Activated CD8-positive, alpha-beta memory T cell treated with anti-CD3 and anti-CD28 coated beads for 36 hours (primary cell): ENCODE results near the gene NMRK2. TPM values are rescaled to one million over a fixed set of nuclear protein-coding genes. Genes with fewer than 3 reads are reported as not detected.

Experiments
- CTCF ChIA-PET: fragments of 350-600 bp; sonication (Branson Sonifier 250); formaldehyde crosslinking; loops from one replicate; lab custom pipeline; 2021; ENCODE audit warnings: antibody characterized with exemption; lab: Charles Lee
- POLR2A ChIA-PET: fragments of 350-600 bp; sonication (Branson Sonifier 250); formaldehyde crosslinking; loops from one replicate; lab custom pipeline; 2021; ENCODE audit warnings: antibody characterized with exemption; lab: Charles Lee
- total RNA-seq, 2 experiments: library from RNA; stranded (reverse); gene quantifications; one replicate each; pipeline ENCODE4 v1.2.3, GENCODE V29; 2021

Gene NMRK2, protein sequence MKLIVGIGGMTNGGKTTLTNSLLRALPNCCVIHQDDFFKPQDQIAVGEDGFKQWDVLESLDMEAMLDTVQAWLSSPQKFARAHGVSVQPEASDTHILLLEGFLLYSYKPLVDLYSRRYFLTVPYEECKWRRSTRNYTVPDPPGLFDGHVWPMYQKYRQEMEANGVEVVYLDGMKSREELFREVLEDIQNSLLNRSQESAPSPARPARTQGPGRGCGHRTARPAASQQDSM
- total RNA-seq, result not detected

DNA sequence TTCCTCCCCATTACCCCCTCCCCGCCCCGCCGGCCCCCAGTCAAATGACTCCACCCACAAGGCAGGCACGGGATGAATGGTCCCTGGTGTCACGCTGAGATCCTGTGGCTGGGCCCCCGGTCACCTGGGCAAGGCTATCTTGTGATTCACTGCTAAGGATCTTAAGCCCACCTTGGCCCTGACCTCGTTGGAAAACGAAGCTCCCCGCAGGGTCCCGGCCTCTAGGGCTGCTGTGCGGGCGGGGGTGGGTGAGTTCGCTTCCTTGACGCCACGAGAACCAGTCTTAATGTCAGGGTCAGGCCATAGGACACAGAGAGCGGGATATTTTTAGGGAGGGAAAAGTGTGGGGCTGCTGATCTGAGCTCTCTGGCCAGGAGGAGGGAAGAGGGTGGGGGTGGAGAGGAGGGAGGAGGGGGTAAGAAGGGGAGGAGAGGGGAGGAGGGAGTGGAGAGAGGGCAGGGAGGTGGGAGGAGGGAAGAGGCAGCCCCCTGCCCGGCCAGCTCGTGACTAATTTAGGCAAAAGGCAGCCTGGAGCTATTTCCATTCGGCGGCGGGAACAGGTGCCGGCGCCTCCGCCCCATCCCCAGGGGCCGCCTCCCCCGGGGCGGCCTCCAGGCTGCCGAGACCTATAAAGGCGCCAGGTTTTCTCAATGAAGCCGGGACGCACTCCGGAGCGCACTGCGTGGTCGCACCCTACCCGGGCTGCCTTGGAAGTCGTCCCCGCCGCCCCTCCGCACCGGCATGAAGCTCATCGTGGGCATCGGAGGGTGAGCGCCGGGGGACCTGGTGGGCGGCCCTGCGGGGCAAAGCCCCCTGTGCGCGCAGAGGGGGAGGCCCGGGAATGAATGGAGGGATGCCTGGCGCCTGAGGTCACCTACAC is at the start of gene NMRK2:
Gene NMRK2 (plus strand): TSS at position 139 of the 880 bp plus-strand sequence. CDS start 603 bp downstream, at position 742.
- CTCF ChIA-PET, result interaction anchor here (0.6 to 1.1 kb wide), 2 partner anchors 212 to 278 kb away, joined by 3 to 4 read pairs; no protein-coding TSS in a partner anchor

DNA sequence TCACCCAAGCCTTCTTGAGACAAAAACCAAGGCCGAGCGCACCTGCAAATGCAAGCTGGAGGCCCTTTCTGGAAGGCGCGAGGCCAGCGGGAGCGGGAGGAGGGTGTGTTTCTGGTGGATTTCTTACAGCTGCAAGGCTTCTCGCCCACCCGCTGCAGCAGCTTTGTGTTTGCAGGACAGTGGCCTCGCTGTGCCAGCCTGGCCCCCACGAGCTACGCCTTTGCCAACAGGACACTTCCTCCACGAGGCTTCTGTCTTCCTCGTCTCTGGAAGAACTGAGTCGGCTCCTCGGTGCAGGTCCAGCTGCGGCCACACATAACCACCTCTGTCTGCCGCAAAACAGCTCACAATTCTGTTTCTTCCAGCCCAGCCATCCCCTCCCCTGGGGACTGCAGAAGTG is 42.3 kb upstream of the NMRK2 start:
- ChIA-PET CTCF (no interaction called here), POLR2A (interaction anchor here (0.6 kb wide), 1 partner anchor 67 kb away, joined by 5 read pairs; no protein-coding TSS in a partner anchor)

More for the DNA sequence above, at the start of gene NMRK2:
- POLR2A ChIA-PET, result no interaction called here

DNA sequence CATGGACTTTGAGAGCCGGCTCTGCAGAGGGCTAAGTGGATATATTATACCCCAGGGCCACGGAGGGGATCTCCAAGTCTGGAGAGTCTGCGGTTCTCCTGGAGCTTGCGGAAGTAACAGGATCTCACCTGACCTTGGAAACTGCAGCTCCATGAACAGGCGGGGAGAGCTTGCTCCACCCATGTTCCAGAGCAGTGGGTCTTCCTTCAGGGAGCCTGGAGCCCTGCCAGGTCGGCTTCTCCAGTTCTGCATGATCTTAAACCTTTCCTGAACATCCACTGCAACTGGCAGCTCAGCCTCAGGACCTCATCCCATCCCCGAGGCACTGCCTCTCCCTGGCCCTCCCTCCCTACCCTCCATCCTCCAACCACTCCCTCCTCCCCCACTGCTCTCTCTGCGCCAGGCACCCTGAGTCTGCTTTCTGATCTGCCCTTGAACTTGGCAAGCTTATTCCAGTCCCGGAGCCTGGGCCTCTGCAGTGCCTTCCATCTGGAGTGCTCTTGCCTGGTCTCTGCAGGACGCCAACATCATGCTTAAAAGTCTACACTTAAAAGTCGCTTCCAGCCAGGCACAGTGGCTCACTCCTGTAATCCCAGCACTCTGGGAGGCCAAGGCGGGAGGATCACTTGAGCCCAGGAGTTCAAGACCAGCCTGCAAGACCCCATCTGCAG is 39.2 kb upstream of the NMRK2 start:
- POLR2A ChIA-PET, result no interaction called here
- CTCF ChIA-PET, result interaction anchor here (0.7 kb wide), 2 partner anchors 9 to 85 kb away, joined by 3 to 4 read pairs; no protein-coding TSS in a partner anchor

DNA sequence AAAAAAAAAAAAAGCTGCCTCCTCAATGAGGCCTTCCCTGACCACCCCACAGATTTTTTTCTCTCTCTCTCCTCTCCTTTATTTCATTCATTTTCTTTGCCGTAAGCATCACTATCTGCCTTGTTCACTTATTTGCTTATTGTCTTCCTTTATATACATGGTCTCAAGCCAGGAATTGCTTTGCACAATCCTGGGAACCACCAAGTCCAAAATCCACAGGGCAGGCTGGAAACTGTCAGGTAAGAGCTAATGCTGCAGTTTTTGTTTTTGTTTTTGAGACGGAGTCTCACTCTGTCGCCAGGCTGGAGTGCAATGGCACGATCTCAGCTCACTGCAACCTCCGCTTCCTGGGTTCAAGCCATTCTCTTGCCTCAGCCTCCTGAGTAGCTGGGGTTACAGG is 37.9 kb upstream of the NMRK2 start:
- ChIA-PET POLR2A (interaction anchor here (0.6 kb wide), 1 partner anchor 10 kb away, joined by 4 read pairs; no protein-coding TSS in a partner anchor), CTCF (interaction anchor here (0.7 kb wide), 1 partner anchor 18 kb away, joined by 5 read pairs; no protein-coding TSS in a partner anchor)

DNA sequence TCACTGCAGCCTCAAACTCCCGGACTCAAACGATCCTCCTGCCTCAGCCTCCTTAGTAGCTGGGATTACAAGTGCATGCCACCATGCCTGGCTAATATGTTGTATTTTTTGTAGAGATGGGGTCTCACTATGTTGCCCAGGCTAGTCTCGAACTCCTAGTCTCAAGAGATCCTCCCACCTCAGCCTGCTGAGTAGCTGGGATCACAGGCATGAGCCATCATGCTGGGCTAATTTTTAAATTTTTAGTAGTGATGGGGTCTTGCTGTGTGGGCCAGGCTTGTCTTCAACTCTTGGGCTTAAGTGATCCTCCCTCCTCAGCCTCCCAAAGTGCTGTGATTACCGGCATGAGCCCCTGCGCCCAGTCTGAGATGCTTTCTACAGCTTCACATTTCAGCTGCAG is 37.1 kb upstream of the NMRK2 start:
- ChIA-PET CTCF (interaction anchor here (0.5 kb wide), 1 partner anchor 307 kb away, joined by 3 read pairs; no protein-coding TSS in a partner anchor), POLR2A (no interaction called here)

DNA sequence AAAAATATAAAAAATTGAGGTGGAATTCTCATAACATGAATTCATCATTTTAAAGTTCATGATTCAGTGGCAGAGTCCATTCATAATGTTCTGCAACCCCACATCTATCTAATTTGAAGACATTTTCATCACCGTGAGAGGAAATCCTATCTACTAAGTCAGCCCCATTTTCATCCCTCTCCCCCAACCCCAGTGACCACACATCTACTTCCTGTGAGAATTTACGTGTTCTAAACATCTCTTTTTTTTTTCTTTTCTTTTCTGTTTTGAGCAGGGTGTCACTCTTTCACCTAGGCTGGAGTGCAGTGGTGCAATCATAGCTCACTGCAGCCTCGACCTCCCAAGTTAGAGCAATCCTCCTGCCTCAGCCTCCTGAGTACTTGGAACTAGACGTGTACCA is 34.9 kb upstream of the NMRK2 start:
- ChIA-PET POLR2A (no interaction called here), CTCF (no interaction called here)

DNA sequence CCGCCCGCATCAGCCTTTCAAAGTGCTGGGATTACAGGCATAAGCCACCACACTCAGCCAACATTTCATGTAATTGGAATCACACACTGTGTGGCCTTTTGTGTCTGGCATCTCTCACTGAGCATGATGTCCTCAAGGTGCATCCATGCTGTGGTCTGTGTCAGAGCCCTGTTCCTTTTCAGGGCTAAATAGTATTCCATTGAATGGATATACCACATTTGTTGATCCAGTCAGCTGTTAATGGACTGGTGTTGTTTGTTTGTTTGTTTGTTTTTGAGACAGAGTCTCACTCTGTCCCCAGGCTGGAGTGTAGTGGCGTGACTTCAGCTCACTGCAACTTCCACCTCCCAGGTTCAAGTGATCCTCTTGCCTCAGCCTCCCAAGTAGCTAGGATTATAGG is 34.4 kb upstream of the NMRK2 start:
- ChIA-PET POLR2A (no interaction called here), CTCF (no interaction called here)

DNA sequence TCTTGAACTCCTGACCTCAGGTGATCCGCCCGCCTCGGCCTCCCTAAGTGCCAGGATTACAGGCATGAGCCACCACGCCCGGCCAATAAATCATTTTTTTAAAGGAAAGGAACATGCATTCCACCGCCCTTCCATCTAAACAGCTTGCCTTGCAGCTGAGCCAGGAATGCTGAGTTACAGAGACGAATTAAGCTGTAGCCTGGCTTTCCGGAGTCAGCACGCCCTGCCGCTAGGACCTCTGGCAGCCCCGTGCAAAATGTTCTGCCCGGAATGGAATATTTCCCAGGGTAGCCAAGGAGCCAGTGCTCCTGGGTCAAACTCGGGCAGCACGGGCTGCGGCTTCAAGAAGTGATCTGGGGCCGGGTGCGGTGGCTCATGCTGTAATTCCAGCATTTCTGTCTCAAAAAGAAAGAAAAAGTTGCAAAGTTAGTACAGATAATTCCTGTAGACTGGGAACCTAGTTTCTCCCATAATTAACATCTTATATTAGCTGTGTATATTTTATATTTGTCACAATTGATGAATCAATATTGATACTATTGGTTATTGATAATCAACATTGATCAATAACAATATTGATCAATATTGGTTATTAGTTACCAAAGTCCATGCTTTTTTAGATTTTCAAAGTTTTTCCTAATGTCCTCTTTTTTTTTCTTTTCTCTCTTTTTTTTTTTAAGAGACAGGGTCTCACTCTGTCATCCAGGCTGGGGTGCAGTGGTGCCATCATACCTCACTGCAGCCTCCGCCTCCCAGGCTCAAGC is 33.2 kb upstream of the NMRK2 start:
- POLR2A ChIA-PET, result interaction anchor here (0.7 kb wide), 1 partner anchor 51 kb away, joined by 4 read pairs; no protein-coding TSS in a partner anchor
- CTCF ChIA-PET, result no interaction called here

DNA sequence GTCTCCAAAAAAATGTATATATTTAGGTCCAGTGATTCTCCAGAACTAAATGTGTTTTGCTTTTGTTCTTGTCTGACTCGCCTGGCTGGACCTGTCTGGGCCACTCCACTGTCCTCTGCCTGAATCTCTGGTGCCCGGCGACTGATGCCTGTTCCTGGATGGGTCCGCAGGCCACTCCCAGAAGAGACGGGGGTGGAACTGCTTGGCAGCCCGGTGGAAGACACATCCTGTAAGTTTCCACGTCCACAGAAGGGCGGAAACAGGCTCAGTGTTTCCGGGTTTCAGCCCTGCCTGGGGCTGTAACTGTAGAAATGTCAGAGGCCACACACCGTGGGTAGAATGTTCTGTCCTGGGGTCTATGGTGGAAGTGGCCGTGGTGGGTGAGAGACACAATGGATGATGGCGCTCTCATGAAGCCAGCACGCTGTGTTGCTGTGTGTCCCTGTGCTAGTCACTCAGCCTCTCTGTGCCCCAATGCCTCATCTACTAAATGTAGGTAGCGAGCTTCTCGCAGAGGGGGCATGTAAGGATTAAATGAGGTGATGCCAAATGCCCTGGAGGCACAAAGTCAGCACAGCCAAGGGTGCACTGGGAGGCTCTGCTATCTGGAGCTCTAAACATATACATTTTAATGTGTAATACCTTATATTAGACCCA is 30.4 kb upstream of the NMRK2 start:
- ChIA-PET CTCF (interaction anchor here (0.6 to 1.1 kb wide), 2 partner anchors 8 to 68 kb away, joined by 4 to 5 read pairs; no protein-coding TSS in a partner anchor), POLR2A (no interaction called here)

DNA sequence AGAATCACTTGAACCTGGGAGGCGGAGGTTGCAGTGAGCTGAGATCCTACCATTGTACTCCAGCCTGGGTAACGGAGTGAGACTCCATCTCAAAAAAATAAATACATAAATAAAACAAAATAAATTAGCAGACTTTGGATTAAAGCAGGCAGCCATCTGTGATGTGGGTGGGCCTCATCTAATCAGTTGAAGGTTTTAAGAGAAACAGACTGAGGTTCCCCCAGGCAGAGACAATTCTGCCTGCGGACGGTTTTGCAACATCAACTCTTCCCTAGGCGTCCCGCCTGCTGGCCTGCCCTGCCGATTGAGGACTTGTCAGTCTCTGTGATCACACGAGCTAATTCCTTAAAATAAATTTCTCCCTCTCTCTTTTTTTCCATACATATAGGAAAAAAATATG is 28.6 kb upstream of the NMRK2 start:
- ChIA-PET CTCF (no interaction called here), POLR2A (no interaction called here)

DNA sequence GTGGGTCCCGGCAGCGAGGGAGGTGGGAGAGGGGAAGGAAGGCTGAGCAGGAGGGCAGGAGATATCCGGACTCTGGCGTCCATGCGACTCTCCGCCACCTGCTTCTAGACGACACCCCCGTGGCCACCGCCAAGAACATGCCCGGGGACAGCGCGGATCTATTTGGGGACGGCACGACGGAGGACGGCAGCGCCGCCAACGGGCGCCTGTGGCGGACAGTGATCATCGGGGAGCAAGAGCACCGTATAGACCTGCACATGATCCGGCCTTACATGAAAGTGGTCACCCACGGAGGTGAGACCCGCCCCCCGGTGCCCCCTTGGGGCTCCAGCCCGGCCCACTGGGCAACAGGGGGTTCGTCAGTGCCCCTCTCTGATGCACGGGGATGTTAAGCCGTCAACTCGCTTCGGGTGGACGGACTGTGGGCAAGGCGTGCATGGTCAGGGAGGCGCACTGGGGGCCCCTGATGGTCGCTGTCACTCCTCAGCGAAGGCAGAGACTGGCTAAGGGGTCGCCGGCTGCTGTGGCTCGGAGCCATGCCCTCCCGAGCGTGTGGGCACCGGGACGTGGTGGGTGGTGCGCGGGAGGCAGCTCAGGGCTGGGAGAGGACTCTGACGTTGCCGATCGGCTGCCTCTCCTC is 25.1 kb upstream of the NMRK2 start:
- ChIA-PET CTCF (no interaction called here), POLR2A (no interaction called here)

DNA sequence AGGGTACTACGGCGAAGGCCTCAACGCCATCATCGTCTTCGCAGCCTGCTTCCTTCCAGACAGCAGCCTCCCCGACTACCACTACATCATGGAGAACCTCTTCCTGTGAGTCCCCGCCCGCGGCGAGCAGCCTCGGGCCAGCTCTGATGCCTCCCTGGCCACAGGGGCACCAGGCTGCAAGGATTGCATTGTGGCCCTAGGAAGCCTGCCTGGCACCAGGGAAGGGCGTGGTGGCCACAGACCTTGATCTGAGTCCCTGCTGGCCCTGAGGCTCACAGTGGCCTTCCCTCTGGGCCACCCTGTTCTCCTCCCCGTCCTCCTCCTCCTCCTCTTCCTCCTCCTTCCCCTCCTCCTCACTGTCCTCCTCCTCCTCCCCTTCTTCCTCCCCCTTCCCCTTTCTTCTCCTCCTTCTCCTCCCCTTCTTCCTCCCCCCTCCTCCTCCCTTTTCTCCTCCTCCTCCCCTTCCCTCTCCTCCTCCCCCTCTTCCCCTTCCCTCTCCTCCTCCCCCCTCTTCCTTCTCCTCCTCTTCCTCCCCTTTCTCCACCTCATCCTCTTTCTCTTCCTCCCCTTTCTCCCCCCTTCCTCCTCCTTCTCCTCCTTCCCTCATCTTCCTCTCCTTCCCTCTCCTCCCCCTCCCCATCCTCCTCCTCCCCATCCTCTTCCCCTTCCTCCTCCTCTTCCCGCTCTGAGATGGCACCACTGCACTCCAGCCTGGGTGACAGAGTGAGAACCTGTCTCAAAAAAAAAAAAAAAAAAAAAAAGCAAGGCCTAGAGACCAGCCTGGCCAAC is 24.4 kb upstream of the NMRK2 start:
- POLR2A ChIA-PET, result no interaction called here
- CTCF ChIA-PET, result no interaction called here

DNA sequence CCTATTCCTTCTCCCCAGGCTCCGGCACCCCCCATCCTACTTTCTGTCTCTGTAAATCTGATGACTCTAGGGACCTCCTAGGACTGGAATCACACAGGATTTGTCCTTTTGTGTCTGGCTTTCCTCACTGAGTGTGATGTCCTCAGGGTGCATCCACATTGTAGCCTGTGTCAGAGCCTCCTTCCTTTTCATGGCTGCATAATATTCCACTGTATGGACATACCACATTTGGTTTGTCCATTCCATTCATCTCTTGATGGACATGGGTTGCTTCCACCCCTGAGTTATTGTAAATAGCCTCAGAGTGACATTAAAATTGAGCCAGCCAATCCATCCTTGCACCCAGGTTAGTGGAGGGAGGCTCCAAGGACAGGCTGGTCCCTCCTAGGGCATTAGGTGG is 22.8 kb upstream of the NMRK2 start:
- ChIA-PET POLR2A (no interaction called here), CTCF (no interaction called here)

DNA sequence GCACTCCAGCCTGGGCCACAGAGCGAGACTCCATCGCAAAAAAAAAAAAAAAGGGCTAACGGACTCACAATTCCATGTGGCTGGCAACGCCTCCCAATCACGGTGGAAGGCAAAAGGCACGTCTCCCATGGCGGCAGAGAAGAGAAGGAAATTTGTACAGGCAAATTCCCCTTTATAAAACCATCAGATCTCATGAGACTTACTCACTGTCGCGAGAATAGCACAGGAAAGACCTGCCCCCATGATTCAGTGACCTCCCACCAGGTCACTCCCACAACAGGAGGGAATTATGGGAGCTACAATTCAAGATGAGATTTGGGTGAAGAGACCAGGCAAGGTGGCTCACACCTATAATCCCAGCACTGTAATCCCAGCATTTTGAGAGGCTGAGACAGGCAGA is 18.7 kb upstream of the NMRK2 start:
- CTCF ChIA-PET, result no interaction called here
- POLR2A ChIA-PET, result no interaction called here

DNA sequence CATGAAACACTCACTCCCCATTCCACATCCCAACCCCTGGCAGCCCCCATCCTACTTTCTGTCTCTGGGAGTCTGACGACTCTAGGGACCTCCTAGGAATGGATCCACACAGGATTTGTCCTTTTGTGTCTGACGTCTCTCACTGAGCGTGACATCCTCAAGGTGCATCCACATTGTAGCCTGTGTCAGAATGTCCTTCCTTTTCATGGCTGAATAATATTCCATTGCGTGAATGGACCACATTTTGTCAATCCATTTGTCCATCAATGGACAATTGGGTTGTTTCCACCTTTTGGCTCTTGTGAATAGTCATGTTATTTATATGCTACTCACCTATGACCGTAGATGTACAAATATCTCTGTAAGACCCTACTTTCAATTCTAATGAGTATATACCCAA is 16.8 kb upstream of the NMRK2 start:
- ChIA-PET POLR2A (no interaction called here), CTCF (no interaction called here)

DNA sequence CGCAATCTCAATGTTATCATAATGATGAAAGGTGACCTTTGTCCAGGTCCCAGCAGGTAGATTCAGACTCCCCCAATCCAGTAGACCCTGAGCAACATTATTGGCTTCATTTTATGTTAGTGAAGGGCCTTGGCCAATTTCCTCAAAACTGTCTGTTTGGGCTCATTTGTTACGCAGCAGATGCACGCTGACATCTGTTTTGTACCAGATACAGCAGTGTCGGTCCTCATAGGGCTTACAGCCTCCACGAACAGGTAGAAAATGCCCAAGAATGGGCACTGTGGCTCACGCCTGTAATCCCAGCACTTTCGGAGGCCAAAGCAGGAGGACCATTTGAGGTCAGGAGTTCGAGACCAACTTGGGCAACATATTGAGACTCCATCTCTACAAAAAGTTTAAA is 13.1 kb upstream of the NMRK2 start:
- ChIA-PET CTCF (no interaction called here), POLR2A (no interaction called here)

DNA sequence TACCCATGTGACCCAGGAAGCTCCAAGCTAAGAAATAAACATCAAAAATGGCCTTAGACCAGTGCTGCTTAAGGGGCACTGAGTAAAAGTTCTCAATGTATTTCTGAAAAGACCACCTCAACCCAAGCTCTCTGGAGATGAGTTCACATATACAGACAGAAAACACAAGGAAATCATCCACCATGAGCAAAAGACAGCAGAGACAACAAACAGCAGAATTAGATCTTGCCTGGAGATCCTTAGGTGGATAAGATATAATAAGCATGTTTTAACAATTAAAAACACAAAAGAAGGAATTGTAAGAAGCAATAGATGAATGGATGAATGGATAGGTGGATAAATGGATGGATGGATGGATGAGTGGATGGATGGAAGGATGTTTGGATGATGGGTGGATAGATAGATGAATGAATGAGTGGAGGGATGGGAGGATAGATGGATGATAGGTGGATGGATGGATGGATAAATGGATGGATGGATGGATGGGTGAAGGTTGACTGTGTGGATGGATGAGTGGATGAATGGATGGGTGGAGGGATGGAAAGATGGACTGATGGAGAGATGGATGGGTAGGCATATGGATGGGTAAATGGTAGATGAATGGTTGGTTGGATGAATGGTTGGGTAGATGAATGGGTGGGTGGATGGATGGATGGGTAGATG is 9.6 kb upstream of the NMRK2 start:
- ChIA-PET CTCF (no interaction called here), POLR2A (no interaction called here)
